Stomach (tissue), 9 donors: Measurements from ENCODE around the gene GABRD. TPM values are rescaled to one million over a fixed set of nuclear protein-coding genes. Genes with fewer than 3 reads are reported as not detected.

Experiments
- DNase-seq, 2 donors: peaks; one replicate each; pipeline versions ENCODE4 v3.0.0 to v3.0.0-alpha.2; 2013 to 2019
- H3K27ac ChIP-seq, 5 donors: fragments of 200-600 bp in 4 of 5; sonication (generic) in 4 of 5; one replicate each; pipeline ENCODE4 v1.5.1; 2013 to 2019; ENCODE audit warnings: mild to moderate bottlenecking in 1 of 5, moderate library complexity in 1 of 5
- H3K27me3 ChIP-seq, 3 donors: fragments of 200-600 bp; sonication (generic); one replicate each; pipeline ENCODE4 v1.5.1; 2017 to 2019; ENCODE audit warnings: mixed run types in 1 of 3
- H3K36me3 ChIP-seq, 4 donors: fragments of 200-600 bp; sonication (generic); 1 replicate in 3 of 4; 2 replicates in 1 of 4; pipeline ENCODE4 v1.5.1; 2016 to 2019
- H3K4me1 ChIP-seq, 4 donors: fragments of 200-600 bp; sonication (generic); one replicate each; pipeline ENCODE4 v1.5.1; 2016 to 2019
- H3K4me3 ChIP-seq, 4 donors: fragments of 200-600 bp; sonication (generic) in 3 of 4; one replicate each; pipeline ENCODE4 v1.5.1; 2016 to 2019; ENCODE audit warnings: mild to moderate bottlenecking in 1 of 4
- H3K9me3 ChIP-seq, 4 donors: fragments of 200-600 bp; sonication (generic); one replicate each; pipeline ENCODE4 v1.5.1; 2016 to 2019
- CTCF ChIP-seq, 7 experiments: fragments of 450-650 bp in 4 of 7; fragments of 200-600 bp in 3 of 7; sonication (generic) in 3 of 7; IDR thresholded peaks; one replicate each; pipeline ENCODE4 v1.5.1; 2016 to 2019; ENCODE audit warnings: antibody characterized with exemption in 7 of 7, control low read depth in 2 of 7, mild to moderate bottlenecking in 1 of 7
- EP300 ChIP-seq: sonication (generic); formaldehyde crosslinking; IDR thresholded peaks from one replicate; pipeline ENCODE4 v1.6.1; 2017; ENCODE audit warnings: antibody characterized with exemption
- POLR2A ChIP-seq, 4 donors: fragments of 450-650 bp; IDR thresholded peaks; one replicate each; pipeline ENCODE4 v1.6.1; 2016; ENCODE audit warnings: antibody characterized with exemption in 4 of 4, control low read depth in 2 of 4, mild to moderate bottlenecking in 1 of 4, moderate library complexity in 1 of 4
- POLR2AphosphoS5 ChIP-seq, 3 donors: sonication (generic); formaldehyde crosslinking; IDR thresholded peaks; one replicate each; pipeline ENCODE4 v1.6.1; 2016; ENCODE audit warnings: antibody characterized with exemption in 3 of 3
- WGBS, 5 donors: extraction: QIAGEN DNeasy Blood & Tissue Kit in 3 of 5; methylation state at CpG; one replicate each; pipeline versions ENCODE4 v1.1.5 to v1.1.7; 2013 to 2018; 5-methylcytosine and 5-hydroxymethylcytosine counted together
- intact Hi-C: fragments of 100-400 bp; cut with DNase I; formaldehyde crosslinking; loops from one replicate; pipeline ENCODE4 v1.15.1; 2023; ENCODE audit warnings: low total_unique reads
- polyA plus RNA-seq, 3 donors: library from polyadenylated mRNA; stranded (reverse); fragments of 200-250 nt; gene quantifications; one replicate each; pipeline ENCODE4 v1.2.3, GENCODE V29; 2013
- total RNA-seq, 5 donors: library from RNA; depleted of rRNA; stranded (reverse); fragments of >200 nt; gene quantifications; one replicate each; pipeline versions ENCODE4 v1.1.0 to v1.2.3, GENCODE V29; 2014 to 2016
- donor health status: healthy with polysubstance abuse.
- donor health status: Bipolar disorder and iron deficiency.
- donor health status: healthy.

GABRD gene
- total and polyA plus RNA-seq, 8 donors: 0.50 to 1.5 (median 0.95) TPM; not detected in 5

- DNase-seq: no peak
- H3K4me3 ChIP-seq: no peak overlapping the region
- H3K36me3 ChIP-seq: peaks cover 0 to 28% (median 20%) of the 10 kb centered on the region in 4 donors
- H3K27me3 ChIP-seq: peaks cover 0 to 34% (median 0%) of the 10 kb centered on the region in 3 donors
- no peak overlapping the region for H3K27ac ChIP-seq
- WGBS, 5 donors: 89 to 93% (median 91%) methylated on average over 11 to 17 of the region's 17 CpGs
- no peaks in the 10 kb centered on the region for H3K4me1 ChIP-seq
- TF ChIP-seq POLR2AphosphoS5 (IDR thresholded peaks at IDR 0.05) (no peak), POLR2A (IDR thresholded peaks at IDR 0.05) (no peak), CTCF (IDR thresholded peaks at IDR 0.05) (no peak), EP300 (no peak)
- intact Hi-C loops: no loop called here
- peaks cover 2 to 17% (median 11%) of the 10 kb centered on the region in 4 donors for H3K9me3 ChIP-seq
Measured at GRCh38 chr1:2067981-2068380, 48.8 kb downstream of the GABRD start.

DNA sequence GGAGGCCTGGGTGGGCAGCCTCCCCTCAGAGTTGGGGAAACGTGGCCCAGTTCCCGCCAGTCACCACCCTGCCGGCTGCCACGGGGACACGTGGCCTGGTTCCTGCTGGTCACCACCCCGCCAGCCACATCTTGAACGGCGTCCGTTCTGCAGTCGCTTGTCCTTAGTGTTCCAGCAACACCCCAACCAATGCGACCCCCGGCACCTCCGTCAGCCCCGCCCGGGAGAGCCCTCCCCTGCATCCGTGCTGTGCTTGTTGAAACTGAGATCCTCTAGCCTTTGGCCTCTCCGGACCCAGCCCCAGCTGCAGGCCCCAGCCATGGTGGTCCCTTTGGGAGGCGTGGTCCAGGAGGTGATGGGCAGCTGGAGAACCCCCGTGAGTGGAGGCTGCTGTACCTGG is 49.8 kb downstream of the GABRD start:
- Histone ChIP-seq H3K27ac (no peak overlapping the region), H3K27me3 (peaks cover 0 to 43% (median 0%) of the 10 kb centered on the region in 3 donors), H3K36me3 (peaks cover 0 to 27% (median 22%) of the 10 kb centered on the region in 4 donors), H3K4me1 (no peaks in the 10 kb centered on the region), H3K9me3 (peaks cover 2 to 17% (median 11%) of the 10 kb centered on the region in 4 donors), H3K4me3 (no peak overlapping the region)
- no peak for DNase-seq
- no peak for TF ChIP-seq POLR2A (IDR thresholded peaks at IDR 0.05)
- no peak for TF ChIP-seq POLR2AphosphoS5 (IDR thresholded peaks at IDR 0.05)
- TF ChIP-seq EP300: no peak
- TF ChIP-seq CTCF (IDR thresholded peaks at IDR 0.05): no peak
- WGBS, 5 donors: 89 to 95% (median 93%) methylated on average over 5 to 19 of the region's 19 CpGs
- intact Hi-C loops: no loop called here

DNA sequence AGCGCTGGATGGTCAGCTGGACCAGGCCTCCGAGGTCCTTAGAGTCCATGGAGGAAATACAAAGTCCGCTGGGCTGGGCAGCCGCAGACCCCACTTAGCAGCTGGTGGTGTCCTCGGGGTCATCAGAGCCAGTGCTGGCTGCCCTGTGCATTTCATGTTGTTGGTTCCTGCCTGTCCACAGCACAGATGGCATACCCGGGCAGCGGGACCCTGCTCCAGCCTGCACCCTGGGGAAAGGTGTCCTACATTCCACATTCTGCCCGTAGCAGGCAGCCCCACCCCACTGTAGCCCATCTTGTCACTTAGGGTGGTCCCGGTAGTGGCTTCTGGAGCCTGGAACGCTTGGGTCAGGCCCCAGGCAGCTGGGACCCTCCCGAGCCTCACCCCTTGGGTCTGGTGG is 50.9 kb downstream of the GABRD start:
- Histone ChIP-seq H3K36me3 (peaks cover 0 to 21% (median 15%) of the 10 kb centered on the region in 4 donors), H3K27ac (no peak overlapping the region), H3K4me1 (no peaks in the 10 kb centered on the region), H3K9me3 (peaks cover 0 to 6% (median 1%) of the 10 kb centered on the region in 4 donors), H3K4me3 (no peak overlapping the region), H3K27me3 (peaks cover 0 to 49% (median 0%) of the 10 kb centered on the region in 3 donors)
- intact Hi-C loops: no loop called here
- TF ChIP-seq CTCF (IDR thresholded peaks at IDR 0.05) (no peak), EP300 (no peak), POLR2A (IDR thresholded peaks at IDR 0.05) (no peak), POLR2AphosphoS5 (IDR thresholded peaks at IDR 0.05) (no peak)
- no peak for DNase-seq
- WGBS, 5 donors: 88 to 97% (median 92%) methylated on average over 10 to 11 of the region's 11 CpGs; no CpG with 5 or more reads in 1 of the 5 donors

- H3K36me3 ChIP-seq: peaks cover 0 to 21% (median 14%) of the 10 kb centered on the region in 4 donors
- no peak for DNase-seq
- peaks cover 0 to 49% (median 0%) of the 10 kb centered on the region in 3 donors for H3K27me3 ChIP-seq
- H3K9me3 ChIP-seq: no peaks in the 10 kb centered on the region
- TF ChIP-seq POLR2A (IDR thresholded peaks at IDR 0.05): no peak
- TF ChIP-seq POLR2AphosphoS5 (IDR thresholded peaks at IDR 0.05): no peak
- no peak for TF ChIP-seq CTCF (IDR thresholded peaks at IDR 0.05)
- no peak for TF ChIP-seq EP300
- H3K4me1 ChIP-seq: no peaks in the 10 kb centered on the region
- intact Hi-C loops: no loop called here
- H3K4me3 ChIP-seq: no peak overlapping the region
- WGBS, 5 donors: 86 to 95% (median 92%) methylated on average over 20 to 36 of the region's 36 CpGs
- no peak overlapping the region for H3K27ac ChIP-seq
Measured at GRCh38 chr1:2070800-2071530, 51.8 kb downstream of the GABRD start.
